Measurements from ENCODE around the gene CYP26A1.

The CYP26A1 gene

GRCh38 chr10:93106631-93107072 lies 33.0 kb downstream of the CYP26A1 start:
- no peak overlapping the region for H3K4me3 ChIP-seq (ENCODE audit: low read depth, low read length)
- no peak for TF ChIP-seq CTCF (IDR thresholded peaks at IDR 0.05; ENCODE audit: low read depth, low read length)

DNA sequence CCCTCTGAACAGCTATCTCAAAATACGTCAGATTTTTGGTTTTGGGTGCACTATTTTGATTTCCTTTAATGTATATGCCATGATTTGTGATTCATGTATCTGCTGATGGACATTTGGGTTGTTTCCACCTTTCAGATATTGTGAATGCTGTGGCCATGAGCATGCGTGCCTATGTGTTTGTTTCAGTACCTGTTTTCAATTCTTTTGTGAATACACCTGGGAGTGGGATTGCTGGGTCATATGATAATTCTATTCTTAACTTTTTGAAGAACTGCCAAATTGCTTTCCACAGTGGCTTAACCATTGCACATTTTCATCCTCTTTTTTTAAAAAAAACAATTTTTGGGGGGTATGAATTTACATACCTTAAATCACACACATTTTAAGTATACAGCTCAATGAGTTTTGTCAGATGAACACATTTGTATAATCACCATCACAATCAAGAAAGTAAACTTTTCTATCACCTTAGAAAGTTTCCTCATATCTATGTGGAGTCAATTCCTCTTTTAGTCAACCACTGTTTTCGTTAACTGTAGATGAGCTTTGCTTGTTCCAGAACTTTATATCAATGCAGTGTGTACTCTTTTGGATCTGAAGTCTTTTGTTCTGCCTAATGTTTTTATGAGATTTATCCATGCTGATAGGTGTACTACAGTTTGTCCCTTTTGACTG lies 36.9 kb downstream of the CYP26A1 start:
- TF ChIP-seq CTCF (IDR thresholded peaks at IDR 0.05; ENCODE audit: low read depth, low read length), result no peak
- H3K4me3 ChIP-seq (ENCODE audit: low read depth, low read length), result no peak overlapping the region

GRCh38 chr10:93113042-93113441 lies 39.3 kb downstream of the CYP26A1 start:
- TF ChIP-seq CTCF (IDR thresholded peaks at IDR 0.05; ENCODE audit: low read depth, low read length), result no peak
- no peak overlapping the region for H3K4me3 ChIP-seq (ENCODE audit: low read depth, low read length)

DNA sequence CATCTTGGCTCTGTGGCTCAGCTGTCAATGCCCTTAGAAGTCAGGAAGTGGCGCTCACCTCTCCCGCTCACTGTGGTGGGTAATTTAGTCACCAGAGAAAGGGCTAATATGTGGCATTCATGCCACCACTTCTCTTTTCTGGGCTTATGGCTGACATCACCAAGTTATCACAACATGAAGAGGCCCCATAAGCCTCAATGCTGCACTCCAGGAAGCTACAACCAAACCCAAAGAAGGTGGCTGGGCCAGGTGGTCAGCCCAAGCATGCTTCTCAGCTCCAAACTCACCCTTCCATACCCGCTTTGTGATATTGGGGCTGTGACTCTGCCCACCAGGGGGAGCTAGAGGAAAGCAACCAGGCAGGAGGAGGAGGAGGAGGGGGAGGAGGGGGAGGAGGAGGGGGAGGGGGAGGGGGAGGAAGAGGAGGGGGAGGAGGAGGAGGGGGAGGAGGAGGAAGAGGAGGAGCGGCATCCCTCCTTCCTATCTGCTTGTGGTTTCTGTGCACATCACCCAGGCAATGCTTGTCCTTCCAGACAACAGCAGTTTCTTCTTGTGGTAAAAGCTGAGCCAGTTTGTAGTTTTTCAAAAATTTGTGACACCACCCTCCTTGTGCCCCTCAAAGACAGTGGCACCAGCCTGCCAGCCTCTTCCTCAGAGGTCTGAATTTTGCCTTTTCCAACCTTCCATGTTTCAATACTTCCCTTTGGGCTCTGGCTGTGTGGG lies 42.1 kb downstream of the CYP26A1 start:
- TF ChIP-seq CTCF (IDR thresholded peaks at IDR 0.05; ENCODE audit: low read depth, low read length), result 0 out of 2 replicates have a peak, but pooled peaks have one; percentile 16
- no peak overlapping the region for H3K4me3 ChIP-seq (ENCODE audit: low read depth, low read length)

- H3K4me3 ChIP-seq (ENCODE audit: low read depth, low read length), result no peak overlapping the region
Observed at GRCh38 chr10:93121311-93121710, 47.6 kb downstream of the CYP26A1 start.

DNA sequence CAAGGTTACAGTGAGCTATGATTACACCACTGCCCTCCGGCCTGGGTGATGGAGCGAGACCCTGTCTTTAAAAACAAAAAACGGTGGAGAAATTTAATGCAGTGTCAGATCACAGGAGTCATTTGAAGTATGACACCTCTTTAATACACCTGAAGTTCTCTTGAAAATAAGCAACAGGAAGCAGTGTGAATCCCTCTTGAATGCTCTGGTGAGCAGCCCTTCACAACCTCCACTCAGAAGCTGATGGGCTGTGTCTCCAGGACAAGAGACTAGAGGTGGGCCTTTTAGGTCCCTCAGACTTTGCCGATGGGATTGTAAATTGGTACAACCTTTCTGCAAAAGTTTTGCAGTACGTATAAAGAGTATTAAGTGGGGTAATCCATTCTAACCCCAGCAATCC lies 50.1 kb downstream of the CYP26A1 start:
- no peak for TF ChIP-seq CTCF (IDR thresholded peaks at IDR 0.05; ENCODE audit: low read depth, low read length)
- H3K4me3 ChIP-seq (ENCODE audit: low read depth, low read length), result no peak overlapping the region

More at GRCh38 chr10:93121311-93121710, 47.6 kb downstream of the CYP26A1 start:
- no peak for TF ChIP-seq CTCF (IDR thresholded peaks at IDR 0.05; ENCODE audit: low read depth, low read length)

All from WI38 (cell line).